KOPT-K1 (cell line): ENCODE results near the gene TMEM72.

Source experiments
- H3K27ac ChIP-seq: fragments of 200-600 bp; sonication (generic); 2 replicates; pipeline ENCODE4 v1.5.1; 2016; ENCODE audit warnings: antibody characterized with exemption, mild to moderate bottlenecking, low read depth, low read length; ENCODE audit not compliant: poor library complexity, severe bottlenecking
- H3K36me3 ChIP-seq: fragments of 200-600 bp; sonication (generic); 2 replicates; pipeline ENCODE4 v1.5.1; 2017; ENCODE audit warnings: antibody characterized with exemption, mild to moderate bottlenecking, low read length, moderate library complexity; ENCODE audit not compliant: insufficient read depth
- H3K9me3 ChIP-seq: fragments of 200-600 bp; sonication (generic); 2 replicates; pipeline ENCODE4 v1.5.1; 2017; ENCODE audit warnings: antibody characterized with exemption, low read length, mild to moderate bottlenecking; ENCODE audit not compliant: insufficient read depth, poor library complexity, severe bottlenecking

The TMEM72 gene

GRCh38 chr10:44947371-44948152 is 36.4 kb downstream of the TMEM72 start:
- peaks cover 18% of the 10 kb centered on the region for H3K9me3 ChIP-seq
- no peaks in the 10 kb centered on the region for H3K36me3 ChIP-seq
- no peak overlapping the region for H3K27ac ChIP-seq

- Histone ChIP-seq H3K27ac (no peak overlapping the region), H3K9me3 (peaks cover 18% of the 10 kb centered on the region), H3K36me3 (no peaks in the 10 kb centered on the region)
Observed at GRCh38 chr10:44948642-44949041, 37.5 kb downstream of the TMEM72 start.

- no peak overlapping the region for H3K27ac ChIP-seq
- peaks cover 14% of the 10 kb centered on the region for H3K9me3 ChIP-seq
- H3K36me3 ChIP-seq, result no peaks in the 10 kb centered on the region
Observed at GRCh38 chr10:44949127-44949802, 38.1 kb downstream of the TMEM72 start.

GRCh38 chr10:44949915-44950314 is 38.8 kb downstream of the TMEM72 start:
- Histone ChIP-seq H3K27ac (no peak overlapping the region), H3K36me3 (no peaks in the 10 kb centered on the region), H3K9me3 (peaks cover 7% of the 10 kb centered on the region)

GRCh38 chr10:44950326-44951225 is 39.4 kb downstream of the TMEM72 start:
- H3K9me3 ChIP-seq, result peaks cover under 1% of the 10 kb centered on the region
- no peaks in the 10 kb centered on the region; the same call in 1 of the 2 replicates for H3K36me3 ChIP-seq
- no peak overlapping the region for H3K27ac ChIP-seq

- Histone ChIP-seq H3K27ac (no peak overlapping the region), H3K9me3 (no peaks in the 10 kb centered on the region), H3K36me3 (peaks cover 11% of the 10 kb centered on the region; the same call in 1 of the 2 replicates)
Observed at GRCh38 chr10:44951576-44952226, 40.6 kb downstream of the TMEM72 start.

GRCh38 chr10:44952779-44953231 is 41.7 kb downstream of the TMEM72 start:
- Histone ChIP-seq H3K36me3 (peaks cover 13% of the 10 kb centered on the region; the same call in 1 of the 2 replicates), H3K27ac (no peak overlapping the region), H3K9me3 (no peaks in the 10 kb centered on the region)

- Histone ChIP-seq H3K27ac (no peak overlapping the region), H3K9me3 (no peaks in the 10 kb centered on the region), H3K36me3 (peaks cover 13% of the 10 kb centered on the region; the same call in 1 of the 2 replicates)
Observed at GRCh38 chr10:44954042-44954441, 42.9 kb downstream of the TMEM72 start.

- H3K9me3 ChIP-seq, result no peaks in the 10 kb centered on the region
- H3K36me3 ChIP-seq, result peaks cover 13% of the 10 kb centered on the region; the same call in 1 of the 2 replicates
- H3K27ac ChIP-seq, result no peak overlapping the region
Observed at GRCh38 chr10:44954962-44955361, 43.8 kb downstream of the TMEM72 start.

- Histone ChIP-seq H3K27ac (no peak overlapping the region), H3K36me3 (peaks cover 13% of the 10 kb centered on the region; the same call in 1 of the 2 replicates), H3K9me3 (no peaks in the 10 kb centered on the region)
Observed at GRCh38 chr10:44955413-44956070, 44.4 kb downstream of the TMEM72 start.

- no peak overlapping the region for H3K27ac ChIP-seq
- peaks cover 13% of the 10 kb centered on the region; the same call in 1 of the 2 replicates for H3K36me3 ChIP-seq
- H3K9me3 ChIP-seq, result no peaks in the 10 kb centered on the region
Observed at GRCh38 chr10:44956226-44956625, 45.1 kb downstream of the TMEM72 start.

GRCh38 chr10:44956717-44957706 is 45.9 kb downstream of the TMEM72 start:
- H3K27ac ChIP-seq, result no peak overlapping the region
- H3K36me3 ChIP-seq, result peaks cover 13% of the 10 kb centered on the region; the same call in 1 of the 2 replicates
- H3K9me3 ChIP-seq, result no peaks in the 10 kb centered on the region
